ENCODE data around the gene GLS.

- TF ChIP-seq, protein P1, sequence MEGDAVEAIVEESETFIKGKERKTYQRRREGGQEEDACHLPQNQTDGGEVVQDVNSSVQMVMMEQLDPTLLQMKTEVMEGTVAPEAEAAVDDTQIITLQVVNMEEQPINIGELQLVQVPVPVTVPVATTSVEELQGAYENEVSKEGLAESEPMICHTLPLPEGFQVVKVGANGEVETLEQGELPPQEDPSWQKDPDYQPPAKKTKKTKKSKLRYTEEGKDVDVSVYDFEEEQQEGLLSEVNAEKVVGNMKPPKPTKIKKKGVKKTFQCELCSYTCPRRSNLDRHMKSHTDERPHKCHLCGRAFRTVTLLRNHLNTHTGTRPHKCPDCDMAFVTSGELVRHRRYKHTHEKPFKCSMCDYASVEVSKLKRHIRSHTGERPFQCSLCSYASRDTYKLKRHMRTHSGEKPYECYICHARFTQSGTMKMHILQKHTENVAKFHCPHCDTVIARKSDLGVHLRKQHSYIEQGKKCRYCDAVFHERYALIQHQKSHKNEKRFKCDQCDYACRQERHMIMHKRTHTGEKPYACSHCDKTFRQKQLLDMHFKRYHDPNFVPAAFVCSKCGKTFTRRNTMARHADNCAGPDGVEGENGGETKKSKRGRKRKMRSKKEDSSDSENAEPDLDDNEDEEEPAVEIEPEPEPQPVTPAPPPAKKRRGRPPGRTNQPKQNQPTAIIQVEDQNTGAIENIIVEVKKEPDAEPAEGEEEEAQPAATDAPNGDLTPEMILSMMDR (conservative IDR thresholded peaks at IDR 0.05 in 1 of 2, IDR thresholded peaks at IDR 0.05 in 1 of 2; ENCODE audit: low read depth in 1 of 2, low read length in 2 of 2) = no peak
- no peak for TF ChIP-seq EZH2 (IDR thresholded peaks at IDR 0.05; ENCODE audit: low read length, missing control alignments)
Measured at GRCh38 chr2:190881084-190881597, 520 bp downstream of the GLS start.
